Liver (tissue), 9 donors: ENCODE results near the gene CSNK1E. TPM values are rescaled to one million over a fixed set of nuclear protein-coding genes. Genes with fewer than 3 reads are reported as not detected.

Experiments used
- DNase-seq: peaks from one replicate; pipeline ENCODE4 v3.0.0-alpha.2; 2017; ENCODE audit warnings: low spot score
- H3K27ac ChIP-seq, 2 donors: one replicate each; pipeline ENCODE4 v1.7.0; 2013; ENCODE audit warnings: inconsistent platforms in 2 of 2, low read length in 2 of 2, control low read depth in 1 of 2, low read depth in 1 of 2, mild to moderate bottlenecking in 1 of 2
- H3K27me3 ChIP-seq, 4 donors: one replicate each; pipeline versions ENCODE4 v1.6.1 to v1.7.0; 2013; ENCODE audit warnings: low read length in 3 of 4, inconsistent platforms in 1 of 4, mild to moderate bottlenecking in 1 of 4, moderate library complexity in 1 of 4; ENCODE audit not compliant: control insufficient read depth in 4 of 4, insufficient read depth in 4 of 4
- H3K36me3 ChIP-seq, 4 donors: one replicate each; pipeline versions ENCODE4 v1.6.1 to v1.7.0; 2013; ENCODE audit warnings: low read length in 3 of 4, mild to moderate bottlenecking in 3 of 4, low read depth in 1 of 4, moderate library complexity in 1 of 4; ENCODE audit not compliant: control insufficient read depth in 4 of 4, insufficient read depth in 3 of 4
- H3K4me1 ChIP-seq, 4 donors: one replicate each; pipeline versions ENCODE4 v1.6.1 to v1.7.0; 2013; ENCODE audit warnings: low read length in 3 of 4, mild to moderate bottlenecking in 3 of 4, moderate library complexity in 1 of 4; ENCODE audit not compliant: control insufficient read depth in 4 of 4, insufficient read depth in 4 of 4
- H3K4me3 ChIP-seq, 3 donors: one replicate each; pipeline versions ENCODE4 v1.6.1 to v1.7.0; 2013; ENCODE audit warnings: low read length in 3 of 3, control low read depth in 1 of 3, low read depth in 1 of 3, mild to moderate bottlenecking in 1 of 3
- H3K9ac ChIP-seq, 2 donors: one replicate each; pipeline ENCODE4 v1.7.0; 2013; ENCODE audit warnings: low read length in 2 of 2, mild to moderate bottlenecking in 2 of 2, moderate library complexity in 2 of 2, control low read depth in 1 of 2, low read depth in 1 of 2
- H3K9me3 ChIP-seq, 4 donors: one replicate each; pipeline versions ENCODE4 v1.6.1 to v1.7.0; 2013; ENCODE audit warnings: low read length in 3 of 4; ENCODE audit not compliant: control insufficient read depth in 4 of 4
- EGR1 ChIP-seq, 2 donors: IDR thresholded peaks; 2 replicates each; pipeline ENCODE4 v1.6.1; 2016 to 2018; ENCODE audit warnings: antibody characterized with exemption in 2 of 2, low read depth in 2 of 2
- FOXA2 ChIP-seq: IDR thresholded peaks from 2 replicates; pipeline ENCODE4 v1.6.1; 2016; ENCODE audit warnings: antibody characterized with exemption
- GABPA ChIP-seq, 2 donors: IDR thresholded peaks in 1 of 2; conservative IDR thresholded peaks in 1 of 2; 2 replicates each; pipeline ENCODE4 v1.6.1; 2016; ENCODE audit warnings: antibody characterized with exemption in 2 of 2, mild to moderate bottlenecking in 1 of 2, moderate library complexity in 1 of 2
- HNF4A ChIP-seq, 2 donors: conservative IDR thresholded peaks; 2 replicates each; pipeline ENCODE4 v1.6.1; 2016; ENCODE audit warnings: antibody characterized with exemption in 2 of 2, mild to moderate bottlenecking in 2 of 2
- HNF4G ChIP-seq: IDR thresholded peaks from 2 replicates; pipeline ENCODE4 v1.6.1; 2016; ENCODE audit warnings: antibody characterized with exemption
- JUND ChIP-seq, 2 donors: IDR thresholded peaks; 2 replicates each; pipeline ENCODE4 v1.6.1; 2016; ENCODE audit warnings: antibody characterized with exemption in 2 of 2
- MAX ChIP-seq: IDR thresholded peaks from 2 replicates; pipeline ENCODE4 v1.6.1; 2016; ENCODE audit warnings: antibody characterized with exemption
- NR2F2 ChIP-seq: IDR thresholded peaks from 2 replicates; pipeline ENCODE4 v1.6.1; 2016; ENCODE audit warnings: antibody characterized with exemption
- RAD21 ChIP-seq, 2 donors: IDR thresholded peaks; 2 replicates each; pipeline ENCODE4 v1.6.1; 2016; ENCODE audit warnings: antibody characterized with exemption in 2 of 2, mild to moderate bottlenecking in 2 of 2
- RXRA ChIP-seq, 2 donors: IDR thresholded peaks; 2 replicates each; pipeline ENCODE4 v1.6.1; 2017 to 2018; ENCODE audit warnings: antibody characterized with exemption in 2 of 2, mild to moderate bottlenecking in 1 of 2
- SP1 ChIP-seq: IDR thresholded peaks from 2 replicates; pipeline ENCODE4 v1.6.1; 2018; ENCODE audit warnings: antibody characterized with exemption, mild to moderate bottlenecking
- TAF1 ChIP-seq: conservative IDR thresholded peaks from 2 replicates; pipeline ENCODE4 v1.6.1; 2016; ENCODE audit warnings: antibody characterized with exemption, mild to moderate bottlenecking
- YY1 ChIP-seq: IDR thresholded peaks from 2 replicates; pipeline ENCODE4 v1.6.1; 2016; ENCODE audit warnings: antibody characterized with exemption, mild to moderate bottlenecking
- WGBS: extraction: QIAGEN DNeasy Blood & Tissue Kit; methylation state at CpG from one replicate; pipeline ENCODE4 v1.1.7; 2013; 5-methylcytosine and 5-hydroxymethylcytosine counted together
- polyA plus RNA-seq, 2 donors: library from polyadenylated mRNA; stranded (reverse) in 1 of 2; unstranded in 1 of 2; fragments of 200-250 nt in 1 of 2; fragments of >200 nt in 1 of 2; fragmentation: Nextera tagmentation in 1 of 2; extraction: Ambion mirVana in 1 of 2; gene quantifications; one replicate each; pipeline versions ENCODE4 v1.2.1 to v1.2.3, GENCODE V29; 2013 to 2015
- total RNA-seq, 2 donors: library from RNA; depleted of rRNA; stranded (reverse); fragments of >200 nt; gene quantifications; one replicate each; pipeline ENCODE4 v1.2.3, GENCODE V29; 2014
- TF ChIP-seq, protein P1 (sequence below): fragments of 150-350 bp; IDR thresholded peaks from 2 replicates; pipeline ENCODE4 v1.5.1; 2017; ENCODE audit warnings: improper control_type of control experiment, low read depth, low read length; ENCODE audit not compliant: missing input control
- TF ChIP-seq, protein P2 (sequence below): IDR thresholded peaks from 2 replicates; pipeline ENCODE4 v1.6.1; 2016; ENCODE audit warnings: antibody characterized with exemption
- TF ChIP-seq, protein P3 (sequence below): IDR thresholded peaks from 2 replicates; pipeline ENCODE4 v1.6.1; 2016; ENCODE audit warnings: antibody characterized with exemption, mild to moderate bottlenecking
- donor health status: healthy.
- donor health status: healthy.
- donor health status: healthy.
- donor health status: healthy.
- donor health status: healthy.

The CSNK1E gene
- total and polyA plus RNA-seq, 4 donors: 8.4 to 27.4 (median 13.7) TPM

DNA sequence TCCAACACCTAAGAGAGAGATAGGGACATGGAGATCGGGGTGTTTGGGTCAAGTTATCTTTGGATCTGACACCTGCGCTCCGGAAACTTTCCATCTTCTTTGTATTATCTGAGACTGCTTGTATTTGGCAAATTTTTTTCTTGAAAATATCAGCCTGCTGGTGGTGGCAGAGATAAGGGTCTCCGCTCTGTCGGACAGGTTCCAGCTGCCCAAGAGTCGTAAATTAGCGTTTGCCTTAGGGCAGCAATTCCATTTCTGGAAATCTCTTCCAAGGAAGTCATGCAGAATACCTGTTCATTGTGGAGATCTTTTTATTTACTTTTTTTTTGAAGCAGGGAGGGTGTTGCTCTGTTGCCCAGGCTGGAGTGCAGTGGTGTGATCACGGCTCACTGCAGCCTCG is 19.5 kb upstream of the CSNK1E start:
- Histone ChIP-seq H3K9ac (no peak overlapping the region), H3K36me3 (no peaks in the 10 kb centered on the region), H3K27me3 (no peaks in the 10 kb centered on the region), H3K9me3 (no peaks in the 10 kb centered on the region), H3K27ac (no peak overlapping the region), H3K4me3 (no peak overlapping the region), H3K4me1 (peaks cover 0 to 8% (median 4%) of the 10 kb centered on the region in 4 donors)
- 56% methylated on average over 9 of the region's 9 CpGs for WGBS
- DNase-seq: no peak
- TF ChIP-seq, protein P1, sequence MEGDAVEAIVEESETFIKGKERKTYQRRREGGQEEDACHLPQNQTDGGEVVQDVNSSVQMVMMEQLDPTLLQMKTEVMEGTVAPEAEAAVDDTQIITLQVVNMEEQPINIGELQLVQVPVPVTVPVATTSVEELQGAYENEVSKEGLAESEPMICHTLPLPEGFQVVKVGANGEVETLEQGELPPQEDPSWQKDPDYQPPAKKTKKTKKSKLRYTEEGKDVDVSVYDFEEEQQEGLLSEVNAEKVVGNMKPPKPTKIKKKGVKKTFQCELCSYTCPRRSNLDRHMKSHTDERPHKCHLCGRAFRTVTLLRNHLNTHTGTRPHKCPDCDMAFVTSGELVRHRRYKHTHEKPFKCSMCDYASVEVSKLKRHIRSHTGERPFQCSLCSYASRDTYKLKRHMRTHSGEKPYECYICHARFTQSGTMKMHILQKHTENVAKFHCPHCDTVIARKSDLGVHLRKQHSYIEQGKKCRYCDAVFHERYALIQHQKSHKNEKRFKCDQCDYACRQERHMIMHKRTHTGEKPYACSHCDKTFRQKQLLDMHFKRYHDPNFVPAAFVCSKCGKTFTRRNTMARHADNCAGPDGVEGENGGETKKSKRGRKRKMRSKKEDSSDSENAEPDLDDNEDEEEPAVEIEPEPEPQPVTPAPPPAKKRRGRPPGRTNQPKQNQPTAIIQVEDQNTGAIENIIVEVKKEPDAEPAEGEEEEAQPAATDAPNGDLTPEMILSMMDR: no peak
- TF ChIP-seq HNF4A (conservative IDR thresholded peaks at IDR 0.05): no peak
- no peak for TF ChIP-seq GABPA (IDR thresholded peaks at IDR 0.05 in 1 of 2, conservative IDR thresholded peaks at IDR 0.05 in 1 of 2)
- TF ChIP-seq, protein P2, sequence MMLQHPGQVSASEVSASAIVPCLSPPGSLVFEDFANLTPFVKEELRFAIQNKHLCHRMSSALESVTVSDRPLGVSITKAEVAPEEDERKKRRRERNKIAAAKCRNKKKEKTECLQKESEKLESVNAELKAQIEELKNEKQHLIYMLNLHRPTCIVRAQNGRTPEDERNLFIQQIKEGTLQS: no peak
- no peak for TF ChIP-seq SP1
- no peak for TF ChIP-seq TAF1
- no peak for TF ChIP-seq FOXA2
- no peak for TF ChIP-seq MAX
- TF ChIP-seq NR2F2: no peak

GRCh38 chr22:38335077-38335476 is 17.8 kb upstream of the CSNK1E start:
- H3K9ac ChIP-seq: no peak overlapping the region
- WGBS: 85% methylated on average over 3 of the region's 3 CpGs
- no peaks in the 10 kb centered on the region for H3K9me3 ChIP-seq
- TF ChIP-seq RAD21 (IDR thresholded peaks at IDR 0.05) (no peak), EGR1 (IDR thresholded peaks at IDR 0.05; ENCODE audit: low read depth in 2 of 2) (no peak), JUND (IDR thresholded peaks at IDR 0.05) (no peak), HNF4G (no peak)
- TF ChIP-seq, protein P2: no peak
- no peak overlapping the region for H3K27ac ChIP-seq
- H3K36me3 ChIP-seq: no peaks in the 10 kb centered on the region
- no peak overlapping the region for H3K4me3 ChIP-seq
- DNase-seq: no peak
- H3K4me1 ChIP-seq: peaks cover 0 to 8% (median 4%) of the 10 kb centered on the region in 4 donors
- H3K27me3 ChIP-seq: no peaks in the 10 kb centered on the region

GRCh38 chr22:38327805-38328204 is 10.6 kb upstream of the CSNK1E start:
- 89% methylated on average over 16 of the region's 16 CpGs for WGBS
- H3K36me3 ChIP-seq: no peaks in the 10 kb centered on the region
- H3K4me3 ChIP-seq: no peak overlapping the region
- H3K9ac ChIP-seq: no peak overlapping the region
- H3K27me3 ChIP-seq: no peaks in the 10 kb centered on the region
- H3K9me3 ChIP-seq: no peaks in the 10 kb centered on the region
- DNase-seq: no peak
- no peaks in the 10 kb centered on the region for H3K4me1 ChIP-seq
- no peak overlapping the region for H3K27ac ChIP-seq
- no peak for TF ChIP-seq NR2F2
- TF ChIP-seq HNF4G: no peak
- TF ChIP-seq MAX: no peak
- TF ChIP-seq SP1: no peak
- no peak for TF ChIP-seq JUND (IDR thresholded peaks at IDR 0.05)
- TF ChIP-seq, protein P2: no peak
- TF ChIP-seq, protein P3, sequence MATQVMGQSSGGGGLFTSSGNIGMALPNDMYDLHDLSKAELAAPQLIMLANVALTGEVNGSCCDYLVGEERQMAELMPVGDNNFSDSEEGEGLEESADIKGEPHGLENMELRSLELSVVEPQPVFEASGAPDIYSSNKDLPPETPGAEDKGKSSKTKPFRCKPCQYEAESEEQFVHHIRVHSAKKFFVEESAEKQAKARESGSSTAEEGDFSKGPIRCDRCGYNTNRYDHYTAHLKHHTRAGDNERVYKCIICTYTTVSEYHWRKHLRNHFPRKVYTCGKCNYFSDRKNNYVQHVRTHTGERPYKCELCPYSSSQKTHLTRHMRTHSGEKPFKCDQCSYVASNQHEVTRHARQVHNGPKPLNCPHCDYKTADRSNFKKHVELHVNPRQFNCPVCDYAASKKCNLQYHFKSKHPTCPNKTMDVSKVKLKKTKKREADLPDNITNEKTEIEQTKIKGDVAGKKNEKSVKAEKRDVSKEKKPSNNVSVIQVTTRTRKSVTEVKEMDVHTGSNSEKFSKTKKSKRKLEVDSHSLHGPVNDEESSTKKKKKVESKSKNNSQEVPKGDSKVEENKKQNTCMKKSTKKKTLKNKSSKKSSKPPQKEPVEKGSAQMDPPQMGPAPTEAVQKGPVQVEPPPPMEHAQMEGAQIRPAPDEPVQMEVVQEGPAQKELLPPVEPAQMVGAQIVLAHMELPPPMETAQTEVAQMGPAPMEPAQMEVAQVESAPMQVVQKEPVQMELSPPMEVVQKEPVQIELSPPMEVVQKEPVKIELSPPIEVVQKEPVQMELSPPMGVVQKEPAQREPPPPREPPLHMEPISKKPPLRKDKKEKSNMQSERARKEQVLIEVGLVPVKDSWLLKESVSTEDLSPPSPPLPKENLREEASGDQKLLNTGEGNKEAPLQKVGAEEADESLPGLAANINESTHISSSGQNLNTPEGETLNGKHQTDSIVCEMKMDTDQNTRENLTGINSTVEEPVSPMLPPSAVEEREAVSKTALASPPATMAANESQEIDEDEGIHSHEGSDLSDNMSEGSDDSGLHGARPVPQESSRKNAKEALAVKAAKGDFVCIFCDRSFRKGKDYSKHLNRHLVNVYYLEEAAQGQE: no peak
- TF ChIP-seq RAD21 (IDR thresholded peaks at IDR 0.05): no peak
- TF ChIP-seq FOXA2: no peak
- no peak for TF ChIP-seq RXRA (IDR thresholded peaks at IDR 0.05)
- TF ChIP-seq, protein P1: no peak
- TF ChIP-seq YY1: no peak
